Endothelial cell of umbilical vein (primary cell): ENCODE measurements around the gene MRPS26.

Experiments used
- CTCF ChIP-seq, 2 donors: IDR thresholded peaks; 1 replicate in 1 of 2; 2 replicates in 1 of 2; pipeline ENCODE4 v1.5.1; 2011; ENCODE audit warnings: low read length in 2 of 2, mild to moderate bottlenecking in 2 of 2, moderate library complexity in 2 of 2, control low read depth in 1 of 2, inconsistent platforms in 1 of 2, low read depth in 1 of 2; ENCODE audit not compliant: insufficient read depth in 1 of 2; ENCODE audit errors: extremely low read depth in 1 of 2
- EZH2 ChIP-seq: IDR thresholded peaks from 2 replicates; pipeline ENCODE4 v1.6.1; 2012; ENCODE audit warnings: borderline replicate concordance, low read depth, mild to moderate bottlenecking, moderate library complexity, low read length, inconsistent platforms; ENCODE audit not compliant: severe bottlenecking
- MAX ChIP-seq: IDR thresholded peaks from 2 replicates; pipeline ENCODE4 v1.6.1; 2011; ENCODE audit not compliant: insufficient read depth, insufficient read length
- POLR2A ChIP-seq: IDR thresholded peaks from 2 replicates; pipeline ENCODE4 v1.6.1; 2012; ENCODE audit warnings: low read depth, mild to moderate bottlenecking, control low read depth, low read length
- POLR2AphosphoS5 ChIP-seq: IDR thresholded peaks from 2 replicates; pipeline ENCODE4 v1.6.1; 2012; ENCODE audit warnings: low read depth, mild to moderate bottlenecking, control low read depth, low read length, moderate library complexity; ENCODE audit not compliant: insufficient read depth

DNA sequence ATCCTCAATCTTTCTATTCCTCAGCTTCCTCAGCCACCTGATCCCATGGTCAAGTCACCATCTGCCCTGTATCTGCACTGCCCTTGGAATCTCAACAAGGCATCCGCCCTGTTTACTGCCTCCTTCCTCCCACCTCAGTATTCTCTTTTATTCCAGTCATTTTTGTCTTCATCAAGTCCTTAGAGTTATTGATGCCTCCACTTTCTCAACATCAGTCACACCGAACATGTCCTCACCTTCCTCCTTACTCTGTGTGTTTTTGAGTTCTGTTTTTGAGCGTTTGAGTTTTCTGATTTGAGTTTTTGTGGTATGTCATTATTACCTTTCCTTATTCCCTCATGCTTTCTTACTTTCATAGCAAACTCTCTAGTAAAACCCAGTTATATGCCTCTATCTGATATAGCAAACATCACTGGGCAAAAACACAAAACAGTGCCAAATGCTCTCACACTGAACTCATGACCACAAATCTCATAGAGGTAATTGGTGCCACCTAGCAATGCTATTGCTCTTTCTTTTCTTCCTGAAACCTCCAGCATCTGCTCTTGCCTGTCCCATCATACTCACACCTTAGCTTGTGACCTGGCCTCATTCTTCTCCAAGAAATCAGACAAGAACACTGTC lies 14.2 kb upstream of the MRPS26 start:
- TF ChIP-seq CTCF (IDR thresholded peaks at IDR 0.05; ENCODE audit: extremely low read depth in 1 of 2, insufficient read depth in 1 of 2, low read depth in 1 of 2, low read length in 2 of 2) = no peak
- no peak for TF ChIP-seq POLR2AphosphoS5
- TF ChIP-seq POLR2A = no peak
- no peak for TF ChIP-seq EZH2
- no peak for TF ChIP-seq MAX
